Activated CD4-positive, alpha-beta T cell treated with anti-CD3 and anti-CD28 coated beads for 1 hour (primary cell): Measurements from ENCODE around the gene ZMYM4.

Experiments
- DNase-seq: peaks from one replicate; pipeline ENCODE4 v3.0.0-alpha.2; 2020

The ZMYM4 gene

DNA sequence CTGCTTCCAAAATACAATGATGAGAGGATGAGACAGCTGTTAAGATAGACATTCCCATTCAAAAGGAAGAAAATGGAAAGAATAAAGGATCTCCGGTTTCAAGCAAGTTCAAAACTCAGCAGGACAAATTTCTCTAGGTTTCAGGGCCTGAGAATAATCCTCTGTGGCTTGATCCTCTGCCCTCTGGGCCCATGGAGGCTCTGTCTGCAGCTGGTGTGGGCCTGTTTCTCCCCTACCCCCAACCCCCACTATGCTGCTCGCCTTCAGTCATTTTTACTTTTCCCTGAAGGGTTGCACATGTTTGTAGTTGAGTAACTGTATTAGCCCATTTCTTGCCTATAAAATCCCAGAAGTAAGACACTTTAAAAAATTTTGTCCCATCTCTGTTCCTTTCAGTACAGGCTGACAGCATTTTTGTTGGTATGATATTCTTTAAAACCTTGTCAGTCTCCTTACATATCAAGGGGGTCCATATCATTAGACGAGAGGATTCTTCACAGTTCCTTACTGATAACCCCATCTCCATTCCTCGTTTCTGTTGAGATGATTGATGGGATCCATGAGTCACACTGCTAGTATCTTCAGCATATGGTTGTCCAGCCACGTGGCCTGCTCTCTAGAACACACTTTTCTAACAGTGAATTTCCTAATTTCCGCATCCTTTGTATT is 10.5 kb downstream of the ZMYM4 start:
- no peak for DNase-seq

GRCh38 chr1:35279555-35279904 is 11.0 kb downstream of the ZMYM4 start:
- no peak for DNase-seq

DNA sequence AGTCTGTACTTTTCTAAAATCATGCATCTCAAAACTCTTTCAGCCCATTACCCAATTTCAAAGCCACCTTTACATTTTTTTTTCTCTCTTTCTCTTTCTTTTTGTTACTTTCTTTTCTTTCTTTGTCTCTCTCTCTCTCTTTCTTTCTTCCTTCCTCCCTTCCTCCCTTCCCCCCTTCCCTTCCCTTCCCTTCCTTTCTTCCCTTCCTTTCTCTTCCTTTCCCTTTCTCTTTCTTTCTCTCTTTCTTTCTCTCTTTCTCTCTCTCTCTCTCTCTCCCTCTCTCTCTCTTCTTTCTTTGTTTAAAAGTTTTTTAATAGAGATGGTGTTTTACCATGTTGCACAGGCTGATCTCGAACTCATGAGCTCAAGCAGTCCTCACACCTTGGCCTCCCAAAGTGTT is 11.5 kb downstream of the ZMYM4 start:
- DNase-seq = no peak

- DNase-seq = no peak
These were observed 13.1 kb downstream of the ZMYM4 start for GRCh38 chr1:35281565-35281964.

DNA sequence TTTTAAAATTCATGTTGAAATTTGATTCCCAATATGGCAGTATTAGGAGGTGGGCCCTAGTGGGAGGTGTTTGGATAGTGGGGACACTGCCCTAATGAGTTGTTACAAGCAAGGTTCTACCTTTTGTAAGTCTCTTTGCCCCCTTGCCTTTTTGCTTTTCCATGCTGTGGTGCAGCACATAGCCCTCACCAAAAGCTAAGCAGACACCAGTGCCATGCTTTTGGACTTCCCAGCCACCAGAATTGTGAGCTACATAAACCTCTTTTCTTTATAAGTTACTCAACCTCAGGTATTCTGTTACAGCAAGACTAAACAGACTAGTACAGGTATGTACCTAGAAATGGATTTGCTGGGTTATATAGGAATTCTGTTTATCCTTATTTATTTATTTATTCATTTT is 13.7 kb downstream of the ZMYM4 start:
- DNase-seq = no peak

GRCh38 chr1:35284852-35285251 is 16.3 kb downstream of the ZMYM4 start:
- no peak for DNase-seq

- DNase-seq = no peak
These were observed 17.5 kb downstream of the ZMYM4 start for GRCh38 chr1:35285771-35286606.

DNA sequence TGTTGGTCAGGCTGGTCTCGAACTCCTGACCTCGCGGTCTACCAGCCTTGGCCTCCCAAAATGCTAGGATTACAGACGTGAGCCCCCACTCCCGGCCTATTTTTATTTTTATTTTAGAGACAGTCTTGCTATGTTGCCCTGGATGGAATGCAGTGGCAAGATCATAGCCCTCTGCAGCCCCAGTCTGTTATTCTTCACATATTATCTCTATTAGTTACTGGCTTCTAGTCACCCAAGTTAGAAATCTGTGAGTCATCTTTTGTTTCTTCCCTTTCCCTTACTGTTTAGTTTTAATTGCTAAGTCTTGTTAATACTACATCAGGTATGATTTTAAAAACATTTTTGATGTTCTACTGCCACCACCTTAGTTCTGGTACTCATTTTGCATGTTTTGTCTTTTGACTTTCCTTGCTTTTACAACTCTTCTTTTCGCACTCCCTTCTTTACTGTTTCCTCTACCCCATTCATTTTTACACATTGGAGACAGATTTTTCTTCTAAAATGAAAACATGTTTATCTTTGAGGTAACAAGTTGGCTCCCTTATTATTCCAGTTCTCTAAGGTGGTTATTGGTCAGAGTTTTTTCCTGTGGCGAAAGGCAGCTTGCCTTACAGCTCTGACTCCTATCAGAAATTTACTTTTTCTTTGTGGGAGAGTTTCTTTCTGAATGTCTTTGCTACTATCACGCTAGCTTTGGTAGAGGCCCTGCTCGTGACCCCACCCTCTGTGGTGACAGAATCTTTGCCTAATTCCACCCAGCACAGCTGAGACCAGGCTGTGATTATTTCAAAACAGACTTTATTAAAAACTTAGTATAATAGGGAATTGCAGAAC is 19.5 kb downstream of the ZMYM4 start:
- DNase-seq = no peak

DNA sequence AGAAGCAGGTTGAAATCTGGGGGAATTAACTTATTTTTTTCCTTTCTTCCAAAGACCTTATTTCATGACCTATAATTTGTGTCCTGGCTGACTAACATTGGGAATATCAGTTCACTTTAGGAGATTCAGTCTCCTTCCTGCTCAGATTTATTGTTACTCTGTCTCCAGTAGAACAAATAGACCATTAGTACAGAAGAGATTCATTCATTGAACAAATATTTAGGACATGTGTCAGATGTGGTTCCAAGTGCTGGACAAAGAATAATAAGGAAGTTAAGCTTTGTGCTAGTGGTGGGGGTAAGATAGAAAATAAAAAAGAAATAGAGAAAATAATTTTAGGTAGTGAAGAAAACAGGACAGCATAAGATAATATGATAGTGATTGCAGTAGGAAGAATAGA is 20.3 kb downstream of the ZMYM4 start:
- DNase-seq = no peak

DNA sequence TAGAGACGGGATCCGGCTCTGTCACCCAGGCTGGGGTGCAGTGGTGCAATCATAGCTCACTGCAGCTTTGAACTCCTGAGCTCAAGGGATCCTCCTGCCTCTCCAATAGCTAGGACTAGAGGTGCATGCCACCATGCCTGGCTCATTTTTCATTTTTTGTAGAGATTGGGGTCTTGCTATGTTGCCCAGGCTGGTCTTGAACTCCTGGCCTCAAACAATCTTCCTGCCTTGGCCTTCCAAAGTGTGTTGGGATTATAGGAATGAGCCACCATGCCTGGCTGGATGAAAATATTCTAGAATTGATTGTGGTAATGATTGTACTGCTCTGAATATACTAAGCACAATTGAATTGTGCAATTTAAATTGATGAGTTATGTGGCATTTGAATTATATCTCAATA is 21.9 kb downstream of the ZMYM4 start:
- DNase-seq = no peak

- no peak for DNase-seq
These were observed 26.3 kb downstream of the ZMYM4 start for GRCh38 chr1:35294809-35295208.

DNA sequence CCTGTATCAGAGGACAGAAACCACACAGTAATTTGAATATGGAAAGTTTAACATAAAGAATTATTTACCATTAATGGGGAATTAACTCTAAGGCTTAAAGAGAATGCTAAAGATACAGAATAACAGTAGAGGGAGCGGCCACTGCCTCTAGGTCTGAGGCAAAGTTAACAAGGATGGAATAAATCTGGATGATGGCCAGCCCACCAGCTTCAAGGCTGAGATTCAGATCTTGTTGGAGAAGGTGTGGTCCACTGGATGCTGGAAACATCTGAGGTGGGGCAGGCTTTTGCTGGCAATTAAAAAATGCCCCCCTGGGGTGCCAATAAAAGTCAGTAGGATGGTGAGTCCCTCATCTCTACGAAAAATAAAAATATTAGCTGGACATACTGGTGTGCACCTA is 29.4 kb downstream of the ZMYM4 start:
- DNase-seq = no peak

- DNase-seq = peak; percentile 8
These were observed 30.0 kb downstream of the ZMYM4 start for GRCh38 chr1:35298464-35298863.

DNA sequence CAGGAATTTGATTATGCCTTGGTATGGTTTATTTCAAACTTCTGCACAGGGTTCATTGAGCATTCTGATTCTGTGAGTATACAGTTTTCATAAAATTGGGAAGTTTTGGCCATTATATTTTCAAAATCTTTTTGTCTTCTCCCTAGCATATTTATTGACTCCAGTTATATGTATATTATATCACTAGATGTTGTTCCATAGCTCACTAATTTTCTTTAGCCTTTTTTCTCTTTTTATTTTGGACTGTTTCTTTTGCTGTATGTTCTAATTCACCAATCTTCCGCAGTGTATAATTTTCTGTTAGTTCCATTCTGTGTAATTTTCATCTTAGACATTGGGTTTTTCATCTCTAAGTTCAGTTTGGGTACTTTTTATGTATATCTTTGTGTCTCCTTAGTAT is 31.9 kb downstream of the ZMYM4 start:
- no peak for DNase-seq

GRCh38 chr1:35301674-35302392 is 33.3 kb downstream of the ZMYM4 start:
- no peak for DNase-seq

GRCh38 chr1:35305383-35305782 is 36.9 kb downstream of the ZMYM4 start:
- DNase-seq = no peak

DNA sequence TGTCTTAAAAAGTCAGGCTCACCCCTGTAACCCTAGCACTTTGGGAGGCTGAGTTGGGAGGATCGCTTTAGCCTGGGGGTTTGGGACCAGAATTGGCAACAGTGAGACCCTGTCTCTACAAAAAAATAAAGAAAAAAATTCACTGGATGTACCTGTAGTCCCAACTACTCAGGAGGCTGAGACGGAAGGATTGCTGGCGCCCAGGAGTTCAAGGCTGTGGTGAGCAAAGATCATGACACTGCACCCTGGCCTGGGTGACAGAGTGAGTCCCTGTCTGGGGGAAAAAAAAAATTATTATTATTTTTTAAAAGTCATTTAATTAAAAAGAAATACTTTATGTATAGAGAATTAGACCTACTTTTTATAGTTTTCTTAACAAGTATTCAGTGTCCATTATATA is 47.1 kb downstream of the ZMYM4 start:
- no peak for DNase-seq

- no peak for DNase-seq
These were observed 47.8 kb downstream of the ZMYM4 start for GRCh38 chr1:35316264-35316663.

GRCh38 chr1:35319988-35320713 is 51.6 kb downstream of the ZMYM4 start:
- no peak for DNase-seq

DNA sequence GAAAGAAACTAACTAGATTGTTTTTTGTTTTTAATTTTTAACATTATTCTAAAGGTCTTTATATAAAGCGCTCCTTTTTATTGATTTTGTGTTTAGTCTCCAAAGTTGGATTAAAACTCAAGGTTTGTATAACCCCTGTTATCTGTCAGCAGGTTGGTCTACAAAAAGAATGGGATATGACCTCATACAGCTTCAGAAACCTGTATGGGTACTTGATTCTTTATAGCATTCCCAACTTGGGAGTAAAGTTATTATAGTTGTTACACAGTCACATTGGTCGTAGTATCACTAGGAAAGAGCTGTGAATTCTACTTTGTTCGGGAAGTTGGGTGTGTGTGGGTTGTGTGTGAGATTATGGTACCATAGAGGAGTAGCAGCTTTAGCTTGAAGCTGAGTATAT is 52.4 kb downstream of the ZMYM4 start:
- no peak for DNase-seq

- no peak for DNase-seq
These were observed 56.0 kb downstream of the ZMYM4 start for GRCh38 chr1:35324486-35324885.

DNA sequence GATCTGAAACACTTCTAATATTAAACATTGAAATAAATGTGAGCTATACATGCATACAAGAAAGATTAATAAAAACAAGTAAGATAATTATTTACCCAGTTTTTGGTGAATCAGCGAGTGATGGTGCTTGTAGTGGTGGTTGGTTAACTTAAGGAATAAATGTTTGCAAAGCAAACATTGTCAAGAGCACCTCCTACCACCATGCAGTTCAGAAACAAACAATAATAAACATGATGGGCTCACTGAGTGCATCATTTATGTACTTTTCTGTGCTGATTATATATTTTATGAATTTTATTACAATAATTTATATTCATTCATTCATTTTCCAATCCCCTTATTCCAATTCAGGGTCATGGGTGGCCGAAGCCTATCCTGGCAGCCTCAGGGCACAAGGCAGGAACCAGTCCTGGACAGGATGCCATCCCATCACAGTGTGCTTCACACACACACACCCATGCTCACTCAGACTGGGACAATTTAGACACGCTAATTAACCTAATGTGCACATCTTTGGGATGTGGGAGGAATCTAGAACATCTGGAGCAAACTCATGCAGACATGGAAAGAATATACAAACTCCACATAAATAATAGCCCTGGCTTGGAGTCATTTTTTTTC is 57.8 kb downstream of the ZMYM4 start:
- no peak for DNase-seq
